DND-41 (cell line): ENCODE results near the gene UBA5.

Experiments used
- ATAC-seq: fragments of 200-7000 bp; cut with Tn5 transposase; 3 replicates; pipeline ENCODE4 v1.9.1; 2021; ENCODE audit warnings: low read depth; ENCODE audit not compliant: insufficient read depth
- DNase-seq: peaks from one replicate; pipeline ENCODE4 v3.0.0-alpha.2; 2020
- H2AFZ ChIP-seq: 2 replicates; pipeline ENCODE4 v1.6.0; 2012; ENCODE audit warnings: low read depth, low read length
- H3K27ac ChIP-seq: 2 replicates; pipeline ENCODE4 v1.5.1; 2012; ENCODE audit warnings: low read length, inconsistent platforms
- H3K27me3 ChIP-seq: fragments of 200-600 bp; sonication (generic); 2 replicates; pipeline ENCODE4 v1.6.0; 2012; ENCODE audit warnings: low read length, mild to moderate bottlenecking, inconsistent platforms; ENCODE audit not compliant: insufficient read depth, poor library complexity
- H3K36me3 ChIP-seq: 2 replicates; pipeline ENCODE4 v1.5.1; 2012; ENCODE audit warnings: low read length, inconsistent platforms; ENCODE audit not compliant: insufficient read depth
- H3K4me1 ChIP-seq: 2 replicates; pipeline ENCODE4 v1.5.1; 2012; ENCODE audit warnings: mild to moderate bottlenecking, low read length; ENCODE audit not compliant: insufficient read depth
- H3K4me2 ChIP-seq: 2 replicates; pipeline ENCODE4 v1.6.0; 2012; ENCODE audit warnings: mild to moderate bottlenecking, moderate library complexity, low read length, inconsistent platforms; ENCODE audit not compliant: insufficient read depth
- H3K4me3 ChIP-seq, 2 experiments: fragments of 200-600 bp in 1 of 2; shearing (Covaris generic) in 1 of 2; 2 replicates each; pipeline ENCODE4 v1.5.1; 2012 to 2016; ENCODE audit warnings: inconsistent platforms in 2 of 2, low read length in 2 of 2, mild to moderate bottlenecking in 2 of 2, low read depth in 1 of 2, moderate library complexity in 1 of 2
- H3K79me2 ChIP-seq: 2 replicates; pipeline ENCODE4 v1.6.0; 2012; ENCODE audit warnings: low read length, inconsistent platforms; ENCODE audit not compliant: insufficient read depth
- H3K9ac ChIP-seq: 2 replicates; pipeline ENCODE4 v1.6.0; 2012; ENCODE audit warnings: low read depth, mild to moderate bottlenecking, inconsistent platforms, low read length, moderate library complexity
- H3K9me3 ChIP-seq: 2 replicates; pipeline ENCODE4 v1.5.1; 2012; ENCODE audit warnings: low read length, moderate library complexity, mild to moderate bottlenecking, inconsistent platforms; ENCODE audit not compliant: insufficient read depth, severe bottlenecking
- H4K20me1 ChIP-seq: 2 replicates; pipeline ENCODE4 v1.6.0; 2012; ENCODE audit warnings: low read length; ENCODE audit not compliant: insufficient read depth
- EZH2 ChIP-seq: IDR thresholded peaks from 3 replicates; pipeline ENCODE4 v1.6.1; 2012; ENCODE audit warnings: borderline replicate concordance, low read depth, mild to moderate bottlenecking, moderate library complexity, low read length, inconsistent platforms; ENCODE audit not compliant: severe bottlenecking
- TF ChIP-seq, protein P1 (sequence below): IDR thresholded peaks from 2 replicates; pipeline ENCODE4 v1.5.1; 2012; ENCODE audit warnings: borderline replicate concordance, low read length, moderate library complexity, mild to moderate bottlenecking; ENCODE audit not compliant: poor library complexity, severe bottlenecking; ENCODE audit errors: extremely low read depth

UBA5 gene

GRCh38 chr3:132625613-132626012 lies 34.5 kb upstream of the UBA5 start:
- ATAC-seq = no peak
- Histone ChIP-seq H3K36me3 (peaks cover 17% of the 10 kb centered on the region; the same call in 1 of the 2 replicates), H3K4me2 (no peak overlapping the region), H3K4me3 (no peak overlapping the region), H3K9ac (no peak overlapping the region), H3K27ac (no peak overlapping the region), H3K27me3 (no peaks in the 10 kb centered on the region), H3K79me2 (no peaks in the 10 kb centered on the region), H2AFZ (no peak overlapping the region), H3K4me1 (no peaks in the 10 kb centered on the region), H3K9me3 (no peaks in the 10 kb centered on the region), H4K20me1 (no peaks in the 10 kb centered on the region)
- TF ChIP-seq EZH2 = no peak
- TF ChIP-seq, protein P1, sequence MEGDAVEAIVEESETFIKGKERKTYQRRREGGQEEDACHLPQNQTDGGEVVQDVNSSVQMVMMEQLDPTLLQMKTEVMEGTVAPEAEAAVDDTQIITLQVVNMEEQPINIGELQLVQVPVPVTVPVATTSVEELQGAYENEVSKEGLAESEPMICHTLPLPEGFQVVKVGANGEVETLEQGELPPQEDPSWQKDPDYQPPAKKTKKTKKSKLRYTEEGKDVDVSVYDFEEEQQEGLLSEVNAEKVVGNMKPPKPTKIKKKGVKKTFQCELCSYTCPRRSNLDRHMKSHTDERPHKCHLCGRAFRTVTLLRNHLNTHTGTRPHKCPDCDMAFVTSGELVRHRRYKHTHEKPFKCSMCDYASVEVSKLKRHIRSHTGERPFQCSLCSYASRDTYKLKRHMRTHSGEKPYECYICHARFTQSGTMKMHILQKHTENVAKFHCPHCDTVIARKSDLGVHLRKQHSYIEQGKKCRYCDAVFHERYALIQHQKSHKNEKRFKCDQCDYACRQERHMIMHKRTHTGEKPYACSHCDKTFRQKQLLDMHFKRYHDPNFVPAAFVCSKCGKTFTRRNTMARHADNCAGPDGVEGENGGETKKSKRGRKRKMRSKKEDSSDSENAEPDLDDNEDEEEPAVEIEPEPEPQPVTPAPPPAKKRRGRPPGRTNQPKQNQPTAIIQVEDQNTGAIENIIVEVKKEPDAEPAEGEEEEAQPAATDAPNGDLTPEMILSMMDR = no peak
- no peak for DNase-seq

DNA sequence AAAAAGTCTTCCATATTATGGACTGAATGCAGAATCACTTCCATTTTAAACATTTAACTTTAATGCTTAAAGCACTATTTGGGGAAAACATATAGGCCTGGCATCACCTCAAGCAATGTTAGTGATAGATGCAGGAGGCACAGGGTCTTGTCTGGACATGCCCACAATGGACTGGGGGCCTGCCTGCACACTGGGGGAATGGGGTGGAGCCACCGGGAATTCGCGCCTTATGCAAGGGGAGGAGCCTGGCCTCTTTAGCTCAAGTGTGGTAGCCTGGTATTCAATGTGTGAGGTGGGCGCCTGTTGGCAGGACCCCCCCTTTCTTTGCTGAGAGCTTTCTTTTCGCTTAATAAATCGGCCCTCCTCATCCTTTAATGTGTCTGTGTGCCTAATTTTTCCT lies 33.2 kb upstream of the UBA5 start:
- Histone ChIP-seq H2AFZ (no peak overlapping the region), H3K4me2 (no peak overlapping the region), H3K36me3 (peaks cover 17% of the 10 kb centered on the region; the same call in 1 of the 2 replicates), H4K20me1 (no peaks in the 10 kb centered on the region), H3K27me3 (no peaks in the 10 kb centered on the region), H3K27ac (no peak overlapping the region), H3K79me2 (no peaks in the 10 kb centered on the region), H3K9me3 (no peaks in the 10 kb centered on the region), H3K9ac (no peak overlapping the region), H3K4me1 (no peaks in the 10 kb centered on the region), H3K4me3 (no peak overlapping the region)
- ATAC-seq (no peak), DNase-seq (no peak)
- TF ChIP-seq, protein P1 = no peak
- no peak for TF ChIP-seq EZH2

DNA sequence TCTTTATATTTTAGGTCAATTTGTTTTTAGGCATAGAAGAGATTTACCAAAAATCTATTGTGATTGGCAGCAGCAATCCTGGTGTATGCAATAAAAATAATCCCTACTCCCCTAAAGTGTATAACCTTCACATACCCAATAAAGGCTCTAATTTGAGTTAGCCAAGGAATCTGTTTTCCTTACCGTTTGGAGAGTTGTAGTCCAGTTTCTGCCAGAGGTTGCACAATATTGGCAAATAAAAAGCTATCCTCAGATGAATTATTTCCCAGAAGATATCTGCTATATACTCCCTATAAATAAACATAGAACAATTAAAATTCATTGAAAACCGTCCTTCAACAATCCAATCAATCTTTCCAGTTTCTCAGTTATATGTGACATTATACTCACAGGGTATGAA lies 32.0 kb upstream of the UBA5 start:
- no peak for ATAC-seq
- no peak overlapping the region for H3K4me2 ChIP-seq
- H4K20me1 ChIP-seq = no peaks in the 10 kb centered on the region
- H3K36me3 ChIP-seq = peaks cover 17% of the 10 kb centered on the region; the same call in 1 of the 2 replicates
- no peak overlapping the region for H3K27ac ChIP-seq
- no peaks in the 10 kb centered on the region for H3K79me2 ChIP-seq
- no peaks in the 10 kb centered on the region for H3K4me1 ChIP-seq
- DNase-seq = no peak
- H3K9ac ChIP-seq = no peak overlapping the region
- H3K4me3 ChIP-seq = no peak overlapping the region
- no peak for TF ChIP-seq EZH2
- TF ChIP-seq, protein P1 = no peak
- H2AFZ ChIP-seq = no peak overlapping the region
- no peaks in the 10 kb centered on the region for H3K9me3 ChIP-seq
- no peaks in the 10 kb centered on the region for H3K27me3 ChIP-seq

GRCh38 chr3:132629928-132630327 lies 30.2 kb upstream of the UBA5 start:
- H3K4me2 ChIP-seq = no peak overlapping the region

More at GRCh38 chr3:132629928-132630327, 30.2 kb upstream of the UBA5 start:
- no peak overlapping the region for H2AFZ ChIP-seq
- no peaks in the 10 kb centered on the region for H3K27me3 ChIP-seq
- no peaks in the 10 kb centered on the region for H3K9me3 ChIP-seq
- H3K4me3 ChIP-seq = no peak overlapping the region
- H3K27ac ChIP-seq = no peak overlapping the region
- no peak for DNase-seq
- no peak overlapping the region for H3K9ac ChIP-seq
- H3K4me1 ChIP-seq = no peaks in the 10 kb centered on the region
- H4K20me1 ChIP-seq = no peaks in the 10 kb centered on the region
- H3K36me3 ChIP-seq = peaks cover 13% of the 10 kb centered on the region; the same call in 1 of the 2 replicates
- ATAC-seq = no peak
- no peak for TF ChIP-seq EZH2
- TF ChIP-seq, protein P1 = no peak
- H3K79me2 ChIP-seq = no peaks in the 10 kb centered on the region
